GM12878 (cell line): Measurements from ENCODE around the gene MAP3K21. TPM values are rescaled to one million over a fixed set of nuclear protein-coding genes. Genes with fewer than 3 reads are reported as not detected.

Experiments used
- ATAC-seq: fragments of 200-7000 bp; cut with Tn5 transposase; 3 replicates; pipeline ENCODE4 v1.9.1; 2020; ENCODE audit warnings: mild to moderate bottlenecking, moderate library complexity
- BruUV-seq: library from RNA; stranded (reverse); fragments of 400-500 nt; replicated peaks from 2 replicates; lab custom pipeline; 2021; lab: Mats Ljungman, UMichigan
- CTCF ChIA-PET: fragments of 300-600 bp; sonication (Branson Sonifier 250); formaldehyde crosslinking; extraction: SDS; loops from one replicate; lab custom pipeline; 2021; ENCODE audit warnings: inconsistent platforms; lab: Yijun Ruan, JAX
- POLR2A ChIA-PET: fragments of 350-600 bp; formaldehyde crosslinking; extraction: SDS; loops from one replicate; lab custom pipeline; 2021; ENCODE audit warnings: inconsistent platforms; lab: Charles Lee
- RAD21 ChIA-PET: fragments of 300-600 bp; sonication (Branson Sonifier 250); formaldehyde crosslinking; loops from one replicate; lab custom pipeline; 2023; ENCODE audit warnings: antibody characterized with exemption; ENCODE audit not compliant: unreplicated experiment; lab: Charles Lee
- SMC1A ChIA-PET: fragments of 300-600 bp; sonication (Branson Sonifier 250); formaldehyde crosslinking; loops from one replicate; lab custom pipeline; 2023; ENCODE audit not compliant: unreplicated experiment, uncharacterized antibody; lab: Charles Lee
- DNase-seq: peaks from one replicate; pipeline ENCODE4 v3.0.0-alpha.2; 2011; ENCODE audit warnings: low read depth, low spot score
- FAIRE-seq: peaks from 3 replicates; lab custom pipeline; 2011; peaks lifted over from hg19 to GRCh38; lab: Jason Lieb, UNC
- H2AFZ ChIP-seq: 2 replicates; pipeline ENCODE4 v1.6.0; 2011; ENCODE audit warnings: low read depth, low read length, control low read depth; ENCODE audit not compliant: control insufficient read depth
- H3K27ac ChIP-seq: 2 replicates; pipeline ENCODE4 v1.5.1; 2011; ENCODE audit warnings: control low read depth; ENCODE audit not compliant: control insufficient read depth, insufficient read depth
- H3K27me3 ChIP-seq, 2 experiments: replicated peaks in 1 of 2; 2 replicates each; pipeline versions ENCODE4 v1.6.0 to v1.6.1; 2011; ENCODE audit warnings: low read length in 1 of 2; ENCODE audit not compliant: control insufficient read depth in 2 of 2, insufficient read depth in 2 of 2
- H3K36me3 ChIP-seq, 2 experiments: 2 replicates each; pipeline ENCODE4 v1.5.1; 2011; ENCODE audit warnings: low read length in 1 of 2; ENCODE audit not compliant: control insufficient read depth in 2 of 2, insufficient read depth in 2 of 2
- H3K4me1 ChIP-seq: 2 replicates; pipeline ENCODE4 v1.6.1; 2011; ENCODE audit warnings: mild to moderate bottlenecking, low read length, moderate library complexity, mixed read lengths; ENCODE audit not compliant: control insufficient read depth, insufficient read depth
- H3K4me2 ChIP-seq: 2 replicates; pipeline ENCODE4 v1.6.0; 2011; ENCODE audit warnings: control low read depth; ENCODE audit not compliant: control insufficient read depth, insufficient read depth
- H3K4me3 ChIP-seq: fragments of 200-600 bp; sonication (generic); 2 replicates; pipeline ENCODE4 v1.5.1; 2016
- H3K79me2 ChIP-seq: 2 replicates; pipeline ENCODE4 v1.6.0; 2011; ENCODE audit warnings: low read length; ENCODE audit not compliant: control insufficient read depth, insufficient read depth
- H3K9ac ChIP-seq: 2 replicates; pipeline ENCODE4 v1.8.0; 2011; ENCODE audit warnings: low read length, control low read depth, mixed read lengths; ENCODE audit not compliant: control insufficient read depth, insufficient read depth
- H3K9me3 ChIP-seq: replicated peaks from 3 replicates; pipeline ENCODE4 v1.5.1; 2011; ENCODE audit warnings: mild to moderate bottlenecking, low read length; ENCODE audit not compliant: control insufficient read depth, insufficient read depth
- H4K20me1 ChIP-seq: 2 replicates; pipeline ENCODE4 v1.6.0; 2011; ENCODE audit not compliant: control insufficient read depth, insufficient read depth
- BMI1 ChIP-seq: fragments of 450-650 bp; IDR thresholded peaks from 2 replicates; pipeline ENCODE4 v1.6.1; 2016; ENCODE audit warnings: mild to moderate bottlenecking, moderate library complexity, borderline replicate concordance
- BRCA1 ChIP-seq: IDR thresholded peaks from 2 replicates; pipeline ENCODE4 v1.6.1; 2011; ENCODE audit warnings: low read depth, low read length, improper control_type of control experiment
- GATAD2B ChIP-seq: fragments of 450-650 bp; conservative IDR thresholded peaks from 2 replicates; pipeline ENCODE4 v1.6.1; 2017; ENCODE audit warnings: low read depth, mild to moderate bottlenecking, moderate library complexity
- IKZF2 ChIP-seq, 2 experiments: fragments of 450-650 bp; IDR thresholded peaks; 2 replicates each; pipeline ENCODE4 v1.6.1; 2017; ENCODE audit warnings: mild to moderate bottlenecking in 2 of 2, moderate library complexity in 2 of 2
- JUND ChIP-seq: IDR thresholded peaks from 2 replicates; pipeline ENCODE4 v1.6.1; 2012; ENCODE audit warnings: low read depth, mild to moderate bottlenecking, low read length, improper control_type of control experiment, moderate library complexity
- MEF2B ChIP-seq: fragments of 450-650 bp; IDR thresholded peaks from 2 replicates; pipeline ENCODE4 v1.6.1; 2018; ENCODE audit warnings: mild to moderate bottlenecking, moderate library complexity; ENCODE audit not compliant: partially characterized antibody, poor library complexity, severe bottlenecking
- NR2C1 ChIP-seq: fragments of 450-650 bp; IDR thresholded peaks from 2 replicates; pipeline ENCODE4 v1.6.1; 2017; ENCODE audit warnings: antibody characterized with exemption, mild to moderate bottlenecking, moderate library complexity
- STAT1 ChIP-seq: fragments of 450-650 bp; conservative IDR thresholded peaks from 2 replicates; pipeline ENCODE4 v1.6.1; 2014; ENCODE audit warnings: antibody characterized with exemption, mild to moderate bottlenecking
- ZNF24 ChIP-seq: fragments of 450-650 bp; IDR thresholded peaks from 2 replicates; pipeline ENCODE4 v1.6.1; 2017; ENCODE audit warnings: antibody characterized with exemption, mild to moderate bottlenecking
- WGBS: methylation state at CpG from one replicate; pipeline ENCODE4 v1.1.6; 2016; ENCODE audit warnings: low lambda C conversion rate; ENCODE audit not compliant: insufficient replicate concordance, insufficient coverage; ENCODE audit errors: missing lambda C conversion rate; 5-methylcytosine and 5-hydroxymethylcytosine counted together
- in situ Hi-C: fragments of 300-500 bp; cut with MboI; formaldehyde crosslinking; loops from 9 replicates; pipeline ENCODE4 v1.14.3; 2018; ENCODE audit warnings: mixed read lengths
- intact Hi-C: fragments of 100-400 bp; cut with micrococcal nuclease; formaldehyde crosslinking; loops from one replicate; pipeline ENCODE4 v1.14.2; 2022; ENCODE audit not compliant: unreplicated experiment
- polyA plus RNA-seq, 11 experiments: library from polyadenylated mRNA; depleted of rRNA in 4 of 11; unstranded in 6 of 11; stranded (reverse) in 5 of 11; fragments of >200 nt; fragmentation: Nextera tagmentation in 4 of 11; fragmentation: Illumina TruSeq in 1 of 11; extraction: Ambion mirVana in 4 of 11; extraction: Trizol in 1 of 11; gene quantifications; 1 replicate in 1 of 11; 2 replicates in 10 of 11; pipeline versions ENCODE4 v1.2.1 to v1.2.3, GENCODE V29; 2011 to 2016; ENCODE audit warnings: inconsistent platforms in 2 of 11, missing spikeins in 2 of 11, low read depth in 1 of 11
- total RNA-seq, 4 experiments: library from RNA; depleted of rRNA in 3 of 4; stranded (reverse); fragments of >200 nt in 3 of 4; fragmentation: Illumina TruSeq in 1 of 4; extraction: Trizol in 1 of 4; gene quantifications; 2 replicates each; pipeline versions ENCODE4 v1.2.1 to v1.2.3, GENCODE V29; 2013 to 2021
- TF ChIP-seq, protein P1 (sequence below): fragments of 450-650 bp; IDR thresholded peaks from 2 replicates; pipeline ENCODE4 v1.6.1; 2017; ENCODE audit warnings: mild to moderate bottlenecking

The MAP3K21 gene
- total and polyA plus RNA-seq, 10 of the 15 experiments (the other 5 are each of a cell fraction or from before 2014, with no cell fraction given): 0.02 to 0.21 (median 0.09) TPM; not detected in 1

- no peaks in the 10 kb centered on the region for H3K4me1 ChIP-seq
- no peak for FAIRE-seq
- no peak for TF ChIP-seq STAT1
- TF ChIP-seq, protein P1, sequence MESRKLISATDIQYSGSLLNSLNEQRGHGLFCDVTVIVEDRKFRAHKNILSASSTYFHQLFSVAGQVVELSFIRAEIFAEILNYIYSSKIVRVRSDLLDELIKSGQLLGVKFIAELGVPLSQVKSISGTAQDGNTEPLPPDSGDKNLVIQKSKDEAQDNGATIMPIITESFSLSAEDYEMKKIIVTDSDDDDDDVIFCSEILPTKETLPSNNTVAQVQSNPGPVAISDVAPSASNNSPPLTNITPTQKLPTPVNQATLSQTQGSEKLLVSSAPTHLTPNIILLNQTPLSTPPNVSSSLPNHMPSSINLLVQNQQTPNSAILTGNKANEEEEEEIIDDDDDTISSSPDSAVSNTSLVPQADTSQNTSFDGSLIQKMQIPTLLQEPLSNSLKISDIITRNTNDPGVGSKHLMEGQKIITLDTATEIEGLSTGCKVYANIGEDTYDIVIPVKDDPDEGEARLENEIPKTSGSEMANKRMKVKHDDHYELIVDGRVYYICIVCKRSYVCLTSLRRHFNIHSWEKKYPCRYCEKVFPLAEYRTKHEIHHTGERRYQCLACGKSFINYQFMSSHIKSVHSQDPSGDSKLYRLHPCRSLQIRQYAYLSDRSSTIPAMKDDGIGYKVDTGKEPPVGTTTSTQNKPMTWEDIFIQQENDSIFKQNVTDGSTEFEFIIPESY: no peak
- no peak for TF ChIP-seq BMI1
- TF ChIP-seq GATAD2B: no peak
- TF ChIP-seq BRCA1: no peak
- TF ChIP-seq JUND: no peak
- TF ChIP-seq ZNF24: no peak
- TF ChIP-seq IKZF2 (IDR thresholded peaks at IDR 0.05): no peak
- no peak for TF ChIP-seq MEF2B
- no peak for TF ChIP-seq NR2C1
- POLR2A ChIA-PET: no interaction called here
- H3K36me3 ChIP-seq: no peaks in the 10 kb centered on the region
- no TSS peak for BruUV-seq
- no peak overlapping the region for H3K4me2 ChIP-seq
- H3K27me3 ChIP-seq: no peaks in the 10 kb centered on the region; a peak in 1 of 4 replicates
- intact Hi-C loops (no loop called here), in situ Hi-C loops (no loop called here)
- SMC1A ChIA-PET: no interaction called here
- CTCF ChIA-PET: interaction anchor here (2.2 kb wide), 1 partner anchor 15 kb away, joined by 6 read pairs; no protein-coding TSS in a partner anchor
- 24% methylated on average over 5 of the region's 5 CpGs for WGBS
- no peak for DNase-seq
- H3K9me3 ChIP-seq: no peaks in the 10 kb centered on the region
- no peak overlapping the region for H3K9ac ChIP-seq
- RAD21 ChIA-PET: no interaction called here
- no peak overlapping the region for H2AFZ ChIP-seq
- no peaks in the 10 kb centered on the region for H4K20me1 ChIP-seq
- no peak overlapping the region for H3K4me3 ChIP-seq
- H3K27ac ChIP-seq: no peak overlapping the region
- H3K79me2 ChIP-seq: no peaks in the 10 kb centered on the region
- ATAC-seq: no peak
Measured at GRCh38 chr1:233410906-233411305, 83.4 kb downstream of the MAP3K21 start.
